Breast epithelium (tissue), 4 donors: ENCODE measurements around the gene IRAK1BP1. TPM values are rescaled to one million over a fixed set of nuclear protein-coding genes. Genes with fewer than 3 reads are reported as not detected.
"Not testable (repeated sequence)": the region's sequence is repeated elsewhere in the genome, so short reads cannot be mapped to it uniquely, and the experiment has no call there.

ENCODE experiments used
- DNase-seq, 2 donors: peaks; one replicate each; pipeline ENCODE4 v3.0.0-alpha.2; 2019; ENCODE audit warnings: low spot score in 2 of 2
- H3K27ac ChIP-seq, 2 donors: fragments of 200-600 bp; sonication (generic) in 1 of 2; one replicate each; pipeline ENCODE4 v1.5.1; 2016 to 2019; ENCODE audit warnings: mild to moderate bottlenecking in 1 of 2
- H3K27me3 ChIP-seq, 2 donors: fragments of 200-600 bp; sonication (generic) in 1 of 2; one replicate each; pipeline versions ENCODE4 v1.5.1 to v1.6.0; 2017 to 2019; ENCODE audit warnings: control low read depth in 1 of 2, mild to moderate bottlenecking in 1 of 2
- H3K36me3 ChIP-seq: fragments of 200-600 bp; one replicate; pipeline ENCODE4 v1.5.1; 2019
- H3K4me1 ChIP-seq, 2 donors: fragments of 200-600 bp; sonication (generic); one replicate each; pipeline ENCODE4 v1.5.1; 2016 to 2019; ENCODE audit warnings: control low read depth in 1 of 2
- H3K4me3 ChIP-seq, 3 donors: fragments of 200-600 bp; sonication (generic); 1 replicate in 2 of 3; 2 replicates in 1 of 3; pipeline ENCODE4 v1.5.1; 2016 to 2019; ENCODE audit warnings: mild to moderate bottlenecking in 3 of 3, moderate library complexity in 2 of 3
- H3K9me3 ChIP-seq, 2 donors: fragments of 200-600 bp; sonication (generic) in 1 of 2; one replicate each; pipeline ENCODE4 v1.5.1; 2016 to 2019; ENCODE audit warnings: control low read depth in 1 of 2
- CTCF ChIP-seq, 3 donors: fragments of 450-650 bp; IDR thresholded peaks; one replicate each; pipeline ENCODE4 v1.5.1; 2016 to 2017; ENCODE audit warnings: antibody characterized with exemption in 3 of 3, mild to moderate bottlenecking in 3 of 3, moderate library complexity in 3 of 3
- POLR2A ChIP-seq: fragments of 450-650 bp; IDR thresholded peaks from one replicate; pipeline ENCODE4 v1.6.1; 2016; ENCODE audit warnings: antibody characterized with exemption, mild to moderate bottlenecking, moderate library complexity
- POLR2AphosphoS5 ChIP-seq, 3 donors: sonication (generic); formaldehyde crosslinking; IDR thresholded peaks; one replicate each; pipeline ENCODE4 v1.6.1; 2017; ENCODE audit warnings: antibody characterized with exemption in 3 of 3
- intact Hi-C: fragments of 100-400 bp; cut with DNase I; formaldehyde crosslinking; loops from one replicate; pipeline ENCODE4 v1.15.1; 2023; ENCODE audit warnings: low total_unique reads
- total RNA-seq, 3 donors: library from RNA; depleted of rRNA; stranded (reverse); fragments of >200 nt; gene quantifications; one replicate each; pipeline ENCODE4 v1.1.0, GENCODE V29; 2016

The IRAK1BP1 gene
- total RNA-seq, 3 donors from 2014 or later = 3.5 to 10.0 (median 4.3) TPM

GRCh38 chr6:78875505-78875904 lies 8.2 kb downstream of the IRAK1BP1 start:
- H3K27ac ChIP-seq = no peak overlapping the region
- H3K27me3 ChIP-seq = no peaks in the 10 kb centered on the region
- TF ChIP-seq POLR2AphosphoS5 (IDR thresholded peaks at IDR 0.05) (no peak), POLR2A (no peak), CTCF (IDR thresholded peaks at IDR 0.05) (no peak)
- H3K36me3 ChIP-seq = no peaks in the 10 kb centered on the region
- intact Hi-C loops = no loop called here
- H3K4me1 ChIP-seq = no peaks in the 10 kb centered on the region
- no peak overlapping the region for H3K4me3 ChIP-seq
- H3K9me3 ChIP-seq = peaks cover 0 to 4% of the 10 kb centered on the region in 2 donors
- no peak for DNase-seq

GRCh38 chr6:78883651-78884050 lies 16.3 kb downstream of the IRAK1BP1 start:
- H3K4me1 ChIP-seq = no peaks in the 10 kb centered on the region
- H3K27ac ChIP-seq = no peak overlapping the region
- intact Hi-C loops = no loop called here
- H3K27me3 ChIP-seq = no peaks in the 10 kb centered on the region
- TF ChIP-seq POLR2AphosphoS5 (IDR thresholded peaks at IDR 0.05) (no peak), POLR2A (no peak), CTCF (IDR thresholded peaks at IDR 0.05) (no peak)
- H3K9me3 ChIP-seq = no peaks in the 10 kb centered on the region
- H3K4me3 ChIP-seq = no peak overlapping the region
- H3K36me3 ChIP-seq = no peaks in the 10 kb centered on the region
- no peak for DNase-seq

GRCh38 chr6:78889901-78890300 lies 22.6 kb downstream of the IRAK1BP1 start:
- DNase-seq, H3K4me1 ChIP-seq, H3K9me3 ChIP-seq, H3K36me3 ChIP-seq, H3K27me3 ChIP-seq, intact Hi-C loops, H3K4me3 ChIP-seq, H3K27ac ChIP-seq: not testable (repeated sequence)

GRCh38 chr6:78896227-78896626 lies 28.9 kb downstream of the IRAK1BP1 start:
- Histone ChIP-seq H3K27me3 (no peaks in the 10 kb centered on the region), H3K4me3 (no peak overlapping the region), H3K9me3 (no peaks in the 10 kb centered on the region), H3K36me3 (no peaks in the 10 kb centered on the region), H3K27ac (no peak overlapping the region), H3K4me1 (no peaks in the 10 kb centered on the region)
- intact Hi-C loops = no loop called here
- TF ChIP-seq POLR2A (no peak), POLR2AphosphoS5 (IDR thresholded peaks at IDR 0.05) (no peak), CTCF (IDR thresholded peaks at IDR 0.05) (no peak)
- DNase-seq = no peak

- Histone ChIP-seq H3K36me3 (no peaks in the 10 kb centered on the region), H3K4me3 (no peak overlapping the region), H3K4me1 (no peaks in the 10 kb centered on the region), H3K9me3 (no peaks in the 10 kb centered on the region), H3K27ac (no peak overlapping the region), H3K27me3 (no peaks in the 10 kb centered on the region)
- intact Hi-C loops = no loop called here
- no peak for DNase-seq
- TF ChIP-seq POLR2AphosphoS5 (IDR thresholded peaks at IDR 0.05) (no peak), POLR2A (no peak), CTCF (IDR thresholded peaks at IDR 0.05) (no peak)
These were observed 41.3 kb downstream of the IRAK1BP1 start for GRCh38 chr6:78908621-78909020.

- Histone ChIP-seq H3K9me3 (no peaks in the 10 kb centered on the region), H3K27me3 (no peaks in the 10 kb centered on the region), H3K4me3 (no peak overlapping the region), H3K27ac (no peak overlapping the region), H3K4me1 (no peaks in the 10 kb centered on the region), H3K36me3 (no peaks in the 10 kb centered on the region)
- TF ChIP-seq POLR2AphosphoS5 (IDR thresholded peaks at IDR 0.05) (no peak), CTCF (IDR thresholded peaks at IDR 0.05) (no peak), POLR2A (no peak)
- intact Hi-C loops = no loop called here
- no peak for DNase-seq
These were observed 42.0 kb downstream of the IRAK1BP1 start for GRCh38 chr6:78909391-78909790.
